ENCODE data around the gene UBASH3A. TPM values are rescaled to one million over a fixed set of nuclear protein-coding genes. Genes with fewer than 3 reads are reported as not detected.

UBASH3A gene
- total RNA-seq, 2 experiments from 2014 or later = 59.7 to 60.8 TPM

- H3K4me3 Mint-ChIP-seq = no peak overlapping the region
- H3K27ac Mint-ChIP-seq = peak overlapping the region; percentile 71
- no peaks in the 10 kb centered on the region for H3K27me3 ChIP-seq (ENCODE audit: control insufficient read depth in 1 of 2, insufficient read depth in 2 of 2, low read length in 2 of 2)
- intact Hi-C loops (cut with DNase I, micrococcal nuclease) = no loop called here
- H3K27me3 Mint-ChIP-seq = no peaks in the 10 kb centered on the region
- TF ChIP-seq CTCF (IDR thresholded peaks at IDR 0.05) = no peak
- ATAC-seq (ENCODE audit: poor library complexity) (no peak), DNase-seq (no peak)
- H3K4me1 ChIP-seq (ENCODE audit: insufficient read depth, low read length) = peaks cover 33% of the 10 kb centered on the region
- H3K4me1 Mint-ChIP-seq (ENCODE audit: low read depth) = peaks cover 51% of the 10 kb centered on the region
- ChIA-PET POLR2A (interaction anchor here (1.0 kb wide), 1 partner anchor 19 kb away, joined by 6 read pairs; the partner anchor contains the start of gene UBASH3A), CTCF (no interaction called here)
- H3K36me3 ChIP-seq (ENCODE audit: insufficient read depth, low read length) = no peaks in the 10 kb centered on the region
- H3K4me3 ChIP-seq (ENCODE audit: low read length) = no peak overlapping the region
- peaks cover 9% of the 10 kb centered on the region for H3K9me3 Mint-ChIP-seq
- H3K9me3 ChIP-seq (ENCODE audit: control insufficient read depth in 1 of 2, insufficient read depth in 1 of 2, low read length in 2 of 2) = peaks cover 11 to 26% of the 10 kb centered on the region in 2 experiments
- no peaks in the 10 kb centered on the region for H3K36me3 Mint-ChIP-seq (ENCODE audit: low read depth)
- no peak overlapping the region for H3K27ac ChIP-seq (ENCODE audit: low read depth in 1 of 2, low read length in 2 of 2)
Observed at GRCh38 chr21:42385619-42386018, 18.1 kb upstream of the UBASH3A start.

- peaks cover 9% of the 10 kb centered on the region for H3K9me3 Mint-ChIP-seq
- intact Hi-C loops (cut with DNase I, micrococcal nuclease) = no loop called here
- H3K4me1 Mint-ChIP-seq (ENCODE audit: low read depth) = peaks cover 56% of the 10 kb centered on the region
- DNase-seq = no peak
- Histone ChIP-seq H3K4me1 (ENCODE audit: insufficient read depth, low read length) (peaks cover 33% of the 10 kb centered on the region), H3K36me3 (ENCODE audit: insufficient read depth, low read length) (no peaks in the 10 kb centered on the region), H3K27me3 (ENCODE audit: control insufficient read depth in 1 of 2, insufficient read depth in 2 of 2, low read length in 2 of 2) (no peaks in the 10 kb centered on the region), H3K27ac (ENCODE audit: low read depth in 1 of 2, low read length in 2 of 2) (no peak overlapping the region), H3K4me3 (ENCODE audit: low read length) (no peak overlapping the region), H3K9me3 (ENCODE audit: control insufficient read depth in 1 of 2, insufficient read depth in 1 of 2, low read length in 2 of 2) (peaks cover 11 to 26% of the 10 kb centered on the region in 2 experiments)
- no peaks in the 10 kb centered on the region for H3K36me3 Mint-ChIP-seq (ENCODE audit: low read depth)
- ChIA-PET POLR2A (interaction anchor here (1.0 kb wide), 1 partner anchor 18 kb away, joined by 6 read pairs; the partner anchor contains the start of gene UBASH3A), CTCF (no interaction called here)
- ATAC-seq (ENCODE audit: poor library complexity) = no peak
- H3K4me3 Mint-ChIP-seq = no peak overlapping the region
- TF ChIP-seq CTCF (IDR thresholded peaks at IDR 0.05) = no peak
- H3K27me3 Mint-ChIP-seq = no peaks in the 10 kb centered on the region
- H3K27ac Mint-ChIP-seq = no peak overlapping the region
Observed at GRCh38 chr21:42386034-42386591, 17.6 kb upstream of the UBASH3A start.

- Histone ChIP-seq H3K27me3 (ENCODE audit: control insufficient read depth in 1 of 2, insufficient read depth in 2 of 2, low read length in 2 of 2) (no peaks in the 10 kb centered on the region), H3K4me3 (ENCODE audit: low read length) (no peak overlapping the region), H3K4me1 (ENCODE audit: insufficient read depth, low read length) (peaks cover 34% of the 10 kb centered on the region), H3K27ac (ENCODE audit: low read depth in 1 of 2, low read length in 2 of 2) (no peak overlapping the region), H3K36me3 (ENCODE audit: insufficient read depth, low read length) (no peaks in the 10 kb centered on the region), H3K9me3 (ENCODE audit: control insufficient read depth in 1 of 2, insufficient read depth in 1 of 2, low read length in 2 of 2) (peaks cover 2 to 16% of the 10 kb centered on the region in 2 experiments)
- Mint-ChIP-seq H3K36me3 (ENCODE audit: low read depth) (no peaks in the 10 kb centered on the region), H3K9me3 (peaks cover 3% of the 10 kb centered on the region), H3K4me3 (no peak overlapping the region), H3K27me3 (no peaks in the 10 kb centered on the region), H3K27ac (no peak overlapping the region), H3K4me1 (ENCODE audit: low read depth) (peaks cover 67% of the 10 kb centered on the region)
- POLR2A ChIA-PET = interaction anchor here (1.4 kb wide), 1 partner anchor 17 kb away, joined by 5 read pairs; the partner anchor contains the start of gene UBASH3A
- intact Hi-C loops (cut with DNase I, micrococcal nuclease) = no loop called here
- DNase-seq (no peak), ATAC-seq (ENCODE audit: poor library complexity) (no peak)
- no peak for TF ChIP-seq CTCF (IDR thresholded peaks at IDR 0.05)
- CTCF ChIA-PET = no interaction called here
Observed at GRCh38 chr21:42387164-42387563, 16.5 kb upstream of the UBASH3A start.

All from CD4-positive, alpha-beta T cell (primary cell).